Right kidney (tissue), 1 donor: Measurements from ENCODE around the gene VPS13A.
A peak's percentile ranks its signal among the peaks of the same experiment; 100 is the strongest.
"Not testable (repeated sequence)": the region's sequence is repeated elsewhere in the genome, so short reads cannot be mapped to it uniquely, and the experiment has no call there.

Experiments
- DNase-seq: peaks from one replicate; pipeline ENCODE4 v3.0.0-alpha.2; 2016

VPS13A gene

DNA sequence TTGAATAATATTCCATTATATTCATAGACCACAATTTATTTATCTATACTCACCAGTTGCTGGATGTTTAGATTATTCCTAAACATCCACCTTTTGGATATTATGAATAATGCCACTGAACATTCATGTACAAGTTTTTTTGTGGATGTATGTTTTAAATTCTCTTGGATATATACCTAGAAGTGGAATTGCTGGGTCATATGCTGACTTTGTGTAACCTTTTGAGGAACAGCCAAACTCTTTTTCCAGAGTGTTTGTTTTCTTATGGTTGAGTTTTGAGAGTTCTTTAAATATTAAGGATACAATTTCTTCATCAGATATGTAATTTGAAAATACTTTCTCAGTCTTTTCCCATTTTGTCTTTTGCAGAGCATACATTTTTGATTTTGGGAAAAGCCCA lies 2.7 kb downstream of the VPS13A start:
- no peak for DNase-seq

GRCh38 chr9:77183581-77183980 lies 6.2 kb downstream of the VPS13A start:
- DNase-seq: no peak

GRCh38 chr9:77188242-77188641 lies 10.9 kb downstream of the VPS13A start:
- no peak for DNase-seq

DNA sequence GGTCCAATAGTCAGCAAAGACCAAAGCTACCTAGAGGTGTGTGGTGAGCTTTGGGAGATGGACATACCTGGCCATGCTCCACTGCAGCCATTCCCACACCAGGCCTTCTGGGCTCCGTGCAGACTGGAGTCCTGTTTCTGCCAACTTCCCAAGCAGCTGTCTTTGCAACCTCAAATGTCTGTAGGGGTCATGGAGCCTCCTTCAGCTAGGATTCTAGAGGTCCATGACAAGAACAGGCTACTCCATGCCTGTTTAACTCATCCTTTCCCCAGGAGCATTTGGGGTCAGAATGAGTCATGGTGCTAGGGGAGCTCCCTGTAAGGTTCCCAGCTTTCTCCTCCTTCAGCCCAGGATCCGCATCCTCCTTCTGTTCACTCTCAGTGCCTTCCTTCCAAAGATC lies 17.1 kb downstream of the VPS13A start:
- DNase-seq: no peak

GRCh38 chr9:77210116-77210515 lies 32.8 kb downstream of the VPS13A start:
- DNase-seq: no peak

DNA sequence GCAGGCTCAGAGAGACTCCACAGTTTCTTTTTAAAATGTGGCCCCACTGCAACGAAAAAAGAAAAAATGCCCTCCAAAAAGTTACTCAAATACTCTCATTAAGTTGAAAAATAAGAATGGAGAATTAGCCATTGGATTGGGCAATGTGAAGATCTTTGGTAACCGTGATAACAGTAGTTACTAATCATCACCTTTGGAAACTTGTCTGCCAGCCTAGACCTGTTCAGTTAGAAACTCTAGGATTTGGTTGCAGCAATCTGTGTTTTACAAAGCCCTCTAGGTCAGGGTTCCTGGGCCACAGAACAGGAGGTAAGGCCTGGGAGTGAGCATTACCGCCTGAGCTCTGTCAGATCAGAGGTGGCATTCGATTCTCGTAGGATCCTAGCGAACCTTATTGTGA lies 34.2 kb downstream of the VPS13A start:
- DNase-seq: no peak

DNA sequence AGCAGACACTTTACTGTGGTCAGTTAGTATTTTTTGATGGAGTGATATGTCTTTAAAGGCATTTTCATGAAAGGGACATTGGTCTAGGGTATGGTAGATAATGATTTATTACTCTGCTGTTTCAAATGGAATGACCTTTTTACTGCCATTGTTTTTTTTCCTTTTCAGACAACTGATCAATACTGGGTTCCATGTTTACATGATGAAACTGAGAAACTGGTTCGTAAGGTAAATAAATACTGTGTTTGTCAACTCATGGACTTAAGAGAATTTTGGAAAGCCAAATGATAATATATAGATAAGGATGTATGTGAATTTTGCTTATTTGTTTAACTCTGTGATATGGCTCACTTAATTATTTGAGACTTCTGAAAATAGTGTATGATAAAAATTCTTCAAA lies 35.5 kb downstream of the VPS13A start:
- no peak for DNase-seq

- peak; percentile 2 for DNase-seq
Observed at GRCh38 chr9:77215874-77216273, 38.5 kb downstream of the VPS13A start.

DNA sequence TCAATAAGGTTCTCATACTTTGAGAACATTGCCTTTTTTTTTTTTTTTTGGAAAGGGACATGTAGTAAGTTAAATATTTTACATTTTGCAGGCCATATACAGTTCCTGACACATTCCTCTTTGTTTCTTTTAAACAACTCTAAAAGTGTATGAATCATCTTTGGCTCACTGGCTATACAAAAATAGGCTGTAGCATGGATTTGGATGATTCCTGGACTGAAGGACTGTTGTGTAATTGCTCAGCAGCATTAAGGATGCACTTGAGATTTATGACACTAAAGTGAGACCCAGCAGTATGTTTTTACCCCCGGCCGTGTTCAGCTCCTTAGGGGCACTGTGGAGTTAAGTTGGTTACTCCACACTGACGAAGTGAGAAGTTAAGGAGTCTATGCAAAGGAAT lies 41.3 kb downstream of the VPS13A start:
- no peak for DNase-seq

- DNase-seq: no peak
Observed at GRCh38 chr9:77221431-77221830, 44.1 kb downstream of the VPS13A start.

DNA sequence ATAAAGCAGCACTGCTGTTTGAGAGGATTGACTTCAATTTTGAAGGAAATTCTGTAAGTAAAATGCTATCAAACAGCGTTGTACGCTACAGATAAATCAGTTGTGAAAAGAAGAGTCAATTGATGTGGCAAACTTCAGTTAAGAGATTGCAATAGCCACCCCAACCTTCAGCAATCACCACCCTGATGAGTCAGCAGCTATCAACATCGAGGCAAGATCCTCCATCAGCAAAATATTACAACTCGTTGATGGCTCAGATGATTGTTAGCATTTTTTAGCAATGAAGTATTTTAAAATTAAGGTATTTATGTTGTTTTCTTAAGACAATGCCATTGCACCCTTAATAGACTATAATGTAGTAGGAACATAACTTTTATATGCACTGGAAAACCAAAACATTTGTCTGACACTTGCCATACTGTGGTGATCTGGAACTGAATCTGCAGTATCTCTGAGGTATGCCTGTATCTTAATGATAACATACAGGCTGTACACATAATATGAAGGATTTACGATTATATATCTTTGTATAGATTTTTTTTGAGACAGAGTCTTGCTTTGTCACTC lies 47.5 kb downstream of the VPS13A start:
- no peak for DNase-seq

DNA sequence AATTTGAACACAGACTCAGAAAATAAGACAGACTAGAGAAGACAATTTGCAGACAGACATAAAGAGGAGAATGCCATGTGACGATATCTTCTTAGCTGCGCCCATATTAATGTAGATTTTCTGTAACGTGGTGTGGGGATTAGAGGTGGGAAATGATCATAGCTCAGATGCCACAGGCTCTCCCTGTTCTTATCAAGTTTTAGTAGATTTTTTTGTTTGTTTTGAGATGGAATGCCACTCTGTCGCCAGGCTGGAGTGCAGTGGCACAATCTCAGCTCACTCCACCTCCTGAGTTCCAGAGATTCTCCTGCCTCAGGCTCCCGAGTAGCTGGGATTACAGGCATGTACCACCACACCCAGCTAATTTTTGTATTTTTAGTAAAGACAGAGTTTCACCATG lies 59.4 kb downstream of the VPS13A start:
- no peak for DNase-seq

DNA sequence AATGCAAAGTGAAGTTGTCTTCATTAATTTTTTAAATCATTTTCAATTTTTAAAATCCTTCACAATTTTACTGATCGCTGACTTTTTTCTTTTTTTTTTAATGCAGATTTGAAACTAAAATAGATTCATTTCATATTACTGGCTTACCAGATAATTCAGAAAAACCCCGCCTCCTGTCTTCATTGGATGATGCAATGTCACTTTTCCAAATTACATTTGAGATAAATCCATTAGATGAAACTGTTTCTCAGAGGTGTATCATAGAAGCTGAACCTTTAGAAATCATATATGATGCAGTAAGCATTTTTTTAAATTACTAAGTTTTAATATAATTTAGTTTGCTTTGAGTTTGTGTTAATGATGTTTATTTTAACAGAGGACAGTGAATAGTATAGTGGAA lies 60.6 kb downstream of the VPS13A start:
- no peak for DNase-seq

DNA sequence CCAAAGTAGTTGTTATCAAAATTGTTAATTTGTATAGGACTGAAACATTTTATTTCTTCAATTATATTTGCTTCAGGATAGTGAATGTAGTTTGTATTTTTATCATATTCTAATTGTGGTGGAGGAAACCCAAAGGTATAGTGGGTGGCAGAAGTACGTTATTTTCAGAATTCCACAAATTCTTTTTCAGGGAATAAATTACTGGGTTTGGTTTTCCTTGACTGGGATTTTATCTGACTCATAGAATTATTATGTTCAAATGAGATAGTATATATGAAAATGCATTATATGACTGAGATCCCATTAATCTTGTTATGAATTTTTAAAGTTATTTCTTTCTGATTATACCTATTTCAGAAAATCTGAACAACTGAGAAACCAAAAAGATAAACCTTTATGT lies 73.7 kb downstream of the VPS13A start:
- DNase-seq: no peak

DNA sequence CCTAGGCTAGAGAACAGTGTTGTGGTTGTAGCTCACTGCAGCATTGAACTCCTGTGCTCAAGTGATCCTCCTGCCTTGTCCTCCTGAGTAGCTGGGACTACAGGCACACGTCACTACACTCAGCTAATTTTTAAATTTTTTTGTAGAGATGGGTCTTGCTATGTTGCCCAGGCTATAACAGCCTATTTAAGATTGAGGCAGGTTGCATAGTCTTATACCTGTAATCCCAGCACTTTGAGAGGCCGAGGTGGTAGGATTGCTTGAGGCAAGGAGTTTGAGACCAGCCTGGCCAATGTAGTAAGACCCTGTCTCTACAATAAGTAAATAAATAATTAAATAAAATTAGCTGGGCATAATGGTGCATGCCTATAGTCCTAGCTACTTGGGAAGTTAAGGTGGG lies 79.9 kb downstream of the VPS13A start:
- DNase-seq: no peak

GRCh38 chr9:77261605-77262004 lies 84.3 kb downstream of the VPS13A start:
- DNase-seq: no peak

DNA sequence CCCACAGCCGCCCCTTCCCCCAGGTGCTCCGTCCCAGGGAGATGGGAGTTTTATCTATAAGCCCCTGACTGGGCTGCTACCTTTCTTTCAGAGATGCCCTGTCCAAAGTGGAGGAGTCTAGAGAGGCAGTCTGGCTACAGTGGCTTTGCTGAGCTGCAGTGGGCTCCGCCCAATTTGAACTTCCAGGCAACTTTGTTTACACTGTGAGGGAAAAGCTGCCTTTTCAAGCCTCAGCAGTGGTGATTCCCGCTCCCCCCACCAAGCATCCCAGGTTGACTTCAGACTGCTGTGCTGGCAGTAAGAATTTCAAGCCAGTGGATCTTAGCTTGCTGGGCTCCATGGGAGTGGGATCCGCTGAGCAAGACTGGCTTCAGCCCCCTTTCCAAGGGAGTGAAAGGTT lies 90.4 kb downstream of the VPS13A start:
- not testable (repeated sequence) for DNase-seq

DNA sequence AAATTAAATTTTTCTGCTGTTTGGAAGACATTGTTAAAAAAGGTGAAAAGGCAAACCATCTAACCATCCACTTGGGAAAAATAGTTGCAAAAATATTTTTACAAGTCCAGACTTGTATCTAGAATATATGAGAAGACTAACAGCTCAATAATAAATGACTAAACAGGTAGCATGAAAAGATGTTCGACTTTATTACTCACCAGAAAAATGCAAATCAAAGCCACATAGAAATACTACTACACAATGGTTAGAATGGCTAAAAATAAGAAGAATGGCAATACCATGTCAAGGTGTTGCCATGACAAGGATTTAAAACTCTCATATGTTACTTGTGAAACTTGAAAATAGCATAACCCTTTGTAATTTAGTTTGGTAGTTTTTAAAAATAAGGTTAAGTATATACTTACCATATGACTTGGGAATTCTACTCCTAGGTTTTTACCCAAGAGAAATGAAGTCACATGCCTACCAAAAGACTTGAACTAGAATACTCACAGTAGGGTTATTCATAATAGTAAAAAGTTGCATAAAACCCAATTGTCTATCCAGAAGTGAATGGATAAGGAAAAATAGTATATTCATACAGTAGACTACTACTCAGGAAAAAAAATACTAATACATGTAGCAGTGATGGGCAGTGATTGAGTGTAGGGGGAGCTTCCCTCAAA lies 93.8 kb downstream of the VPS13A start:
- no peak for DNase-seq

DNA sequence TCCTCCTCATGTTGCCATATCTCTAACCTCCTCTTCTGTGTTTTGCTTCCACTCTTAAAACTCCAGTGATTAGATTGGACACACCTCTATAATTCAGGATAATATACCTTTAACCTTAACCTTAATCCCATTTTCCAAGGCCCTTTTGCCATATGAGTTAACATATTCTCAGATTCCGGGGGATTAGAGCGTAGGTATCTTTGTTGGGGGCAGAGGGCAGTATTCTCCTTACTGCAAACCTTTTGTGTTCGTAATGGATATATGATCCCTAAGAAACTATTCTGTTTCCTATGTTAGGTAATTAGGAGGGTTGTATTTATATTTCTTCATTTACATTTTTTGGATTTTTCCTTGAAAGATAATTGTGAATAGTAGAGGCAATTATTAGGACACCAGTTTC lies 99.5 kb downstream of the VPS13A start:
- no peak for DNase-seq

GRCh38 chr9:77277719-77278118 lies 100.4 kb downstream of the VPS13A start:
- DNase-seq: no peak

- DNase-seq: no peak
Observed at GRCh38 chr9:77283991-77284390, 106.7 kb downstream of the VPS13A start.

DNA sequence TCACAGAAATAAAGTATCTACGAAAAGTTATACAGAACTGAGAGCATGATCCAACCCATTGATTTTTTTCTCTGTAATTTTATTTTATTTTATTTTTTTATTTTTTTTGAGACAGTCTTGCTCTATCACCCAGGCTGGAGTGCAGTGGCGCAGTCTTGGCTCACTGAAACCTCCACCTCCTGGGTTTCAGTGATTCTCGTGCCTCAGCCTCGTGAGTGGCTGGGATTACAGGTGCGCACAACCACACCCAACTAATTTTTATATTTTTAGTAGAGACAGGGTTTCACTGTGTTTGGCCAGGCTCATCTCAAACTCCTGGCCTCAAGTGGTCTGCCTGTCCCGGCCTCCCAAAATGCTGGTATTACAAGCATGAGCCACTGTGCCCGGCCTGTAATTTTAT lies 107.3 kb downstream of the VPS13A start:
- no peak for DNase-seq

DNA sequence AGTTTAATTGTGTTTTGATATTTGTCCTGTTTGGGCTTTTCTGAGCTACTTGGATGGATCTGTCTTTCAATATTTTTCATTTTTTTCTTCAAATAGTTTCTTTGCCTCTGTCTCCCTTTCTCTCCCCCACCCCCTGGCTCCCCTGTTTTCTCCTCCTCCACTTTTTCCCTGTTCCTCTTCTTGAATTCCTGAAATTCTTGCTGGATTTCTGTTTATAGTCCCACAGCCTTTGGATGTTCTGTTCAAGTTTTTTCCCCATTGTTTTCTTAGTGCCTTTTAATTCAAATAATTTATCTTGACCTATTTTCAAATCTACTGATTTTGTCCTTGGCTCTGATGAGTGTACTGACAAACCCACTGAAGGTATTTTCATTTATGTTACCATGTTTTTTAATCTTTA lies 113.0 kb downstream of the VPS13A start:
- DNase-seq: no peak

DNA sequence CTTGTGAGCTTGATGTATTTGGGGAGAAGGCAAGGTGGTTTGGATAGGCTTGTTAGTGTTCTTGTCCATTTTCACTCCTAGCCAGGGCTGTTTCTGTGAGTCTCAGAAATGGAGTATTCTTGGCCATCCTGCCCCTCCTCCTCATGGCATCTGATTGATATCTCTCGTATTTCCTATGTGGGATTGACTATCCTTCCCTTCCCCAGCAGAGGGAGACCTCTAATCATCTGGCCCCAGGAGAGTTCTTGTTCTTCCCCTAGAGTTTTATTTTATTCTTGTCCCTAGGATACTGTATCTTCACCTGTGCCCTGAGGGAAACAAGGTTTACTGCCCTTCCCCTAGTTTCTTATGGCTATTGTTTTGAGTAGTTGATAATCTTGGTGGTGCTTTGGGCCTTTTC lies 114.4 kb downstream of the VPS13A start:
- DNase-seq: no peak

GRCh38 chr9:77293949-77294348 lies 116.6 kb downstream of the VPS13A start:
- DNase-seq: no peak
